Upper lobe of left lung (tissue), 4 donors: ENCODE results near the gene TCHH.

Experiments
- EP300 ChIP-seq, 4 donors: sonication (generic); formaldehyde crosslinking; IDR thresholded peaks; one replicate each; pipeline ENCODE4 v1.5.1; 2017; ENCODE audit warnings: antibody characterized with exemption in 4 of 4, control low read depth in 2 of 4
- POLR2A ChIP-seq, 4 donors: fragments of 450-650 bp; IDR thresholded peaks; one replicate each; pipeline ENCODE4 v1.5.1; 2016 to 2017; ENCODE audit warnings: antibody characterized with exemption in 4 of 4, mild to moderate bottlenecking in 2 of 4
- TF ChIP-seq, protein P1 (sequence below), 6 experiments: fragments of 450-650 bp in 4 of 6; fragments of 200-600 bp in 2 of 6; sonication (generic) in 2 of 6; IDR thresholded peaks; one replicate each; pipeline ENCODE4 v1.5.1; 2016 to 2019; ENCODE audit warnings: antibody characterized with exemption in 6 of 6

- TF ChIP-seq POLR2A (IDR thresholded peaks at IDR 0.05), result no peak
- TF ChIP-seq, protein P1, sequence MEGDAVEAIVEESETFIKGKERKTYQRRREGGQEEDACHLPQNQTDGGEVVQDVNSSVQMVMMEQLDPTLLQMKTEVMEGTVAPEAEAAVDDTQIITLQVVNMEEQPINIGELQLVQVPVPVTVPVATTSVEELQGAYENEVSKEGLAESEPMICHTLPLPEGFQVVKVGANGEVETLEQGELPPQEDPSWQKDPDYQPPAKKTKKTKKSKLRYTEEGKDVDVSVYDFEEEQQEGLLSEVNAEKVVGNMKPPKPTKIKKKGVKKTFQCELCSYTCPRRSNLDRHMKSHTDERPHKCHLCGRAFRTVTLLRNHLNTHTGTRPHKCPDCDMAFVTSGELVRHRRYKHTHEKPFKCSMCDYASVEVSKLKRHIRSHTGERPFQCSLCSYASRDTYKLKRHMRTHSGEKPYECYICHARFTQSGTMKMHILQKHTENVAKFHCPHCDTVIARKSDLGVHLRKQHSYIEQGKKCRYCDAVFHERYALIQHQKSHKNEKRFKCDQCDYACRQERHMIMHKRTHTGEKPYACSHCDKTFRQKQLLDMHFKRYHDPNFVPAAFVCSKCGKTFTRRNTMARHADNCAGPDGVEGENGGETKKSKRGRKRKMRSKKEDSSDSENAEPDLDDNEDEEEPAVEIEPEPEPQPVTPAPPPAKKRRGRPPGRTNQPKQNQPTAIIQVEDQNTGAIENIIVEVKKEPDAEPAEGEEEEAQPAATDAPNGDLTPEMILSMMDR (IDR thresholded peaks at IDR 0.05), result no peak
- no peak for TF ChIP-seq EP300 (IDR thresholded peaks at IDR 0.05)
Observed at GRCh38 chr1:152078831-152079441, 36.3 kb downstream of the TCHH start.
